ENCODE results near the gene CCNT2.

GRCh38 chr2:134882773-134883172 lies 35.8 kb upstream of the CCNT2 start:
- TF ChIP-seq PATZ1 (CRISPR knock-in tag; IDR thresholded peaks at IDR 0.05; ENCODE audit: borderline replicate concordance): no peak
- no peak for TF ChIP-seq CREB5 (CRISPR knock-in tag; IDR thresholded peaks at IDR 0.05; ENCODE audit: low read depth)
- TF ChIP-seq ARNTL (CRISPR knock-in tag; IDR thresholded peaks at IDR 0.05; ENCODE audit: borderline replicate concordance, low read depth): no peak
- TF ChIP-seq ZFP3 (CRISPR knock-in tag; IDR thresholded peaks at IDR 0.05): no peak
- no peak for TF ChIP-seq ZFP30 (CRISPR knock-in tag; IDR thresholded peaks at IDR 0.05)
- no peak for TF ChIP-seq TSHZ2 (CRISPR knock-in tag; IDR thresholded peaks at IDR 0.05)
- TF ChIP-seq SNAI2 (CRISPR knock-in tag; IDR thresholded peaks at IDR 0.05): no peak
- TF ChIP-seq TCF4 (CRISPR knock-in tag; IDR thresholded peaks at IDR 0.05; ENCODE audit: borderline replicate concordance): no peak
- TF ChIP-seq ESRRG (CRISPR knock-in tag; IDR thresholded peaks at IDR 0.05): no peak
- TF ChIP-seq ZNF565 (CRISPR knock-in tag; conservative IDR thresholded peaks at IDR 0.05; ENCODE audit: low read depth): no peak
- TF ChIP-seq RARB (CRISPR knock-in tag; IDR thresholded peaks at IDR 0.05): no peak
